Esophagus squamous epithelium (tissue), 4 donors: ENCODE results near the gene LGI2.

Experiments
- POLR2A ChIP-seq, 4 donors: fragments of 450-650 bp; IDR thresholded peaks; one replicate each; pipeline ENCODE4 v1.6.1; 2017; ENCODE audit warnings: antibody characterized with exemption in 4 of 4, mild to moderate bottlenecking in 4 of 4, moderate library complexity in 3 of 4
- TF ChIP-seq, protein P1 (sequence below), 6 experiments: fragments of 450-650 bp in 4 of 6; fragments of 200-600 bp in 2 of 6; sonication (generic) in 2 of 6; IDR thresholded peaks; one replicate each; pipeline ENCODE4 v1.5.1; 2016 to 2019; ENCODE audit warnings: antibody characterized with exemption in 6 of 6, mild to moderate bottlenecking in 4 of 6, moderate library complexity in 4 of 6

DNA sequence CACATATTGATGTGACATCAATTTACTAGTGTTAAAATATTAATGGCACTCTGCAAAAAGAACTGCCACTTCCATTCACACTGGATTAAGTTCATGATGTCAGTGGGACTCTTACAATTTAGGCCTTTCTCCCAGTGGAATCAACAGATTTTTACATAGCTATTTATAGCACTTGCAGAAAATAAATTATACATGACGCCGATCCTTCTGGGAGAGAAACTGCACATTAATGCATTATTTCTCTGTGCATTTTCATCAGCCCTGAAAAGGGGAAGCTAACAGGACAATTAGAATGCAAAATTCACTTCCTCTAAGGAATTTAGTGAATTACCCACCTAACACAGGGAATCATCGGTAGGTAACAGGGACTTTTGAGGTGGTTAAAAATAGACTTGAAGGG lies 15.7 kb downstream of the LGI2 start:
- TF ChIP-seq, protein P1, sequence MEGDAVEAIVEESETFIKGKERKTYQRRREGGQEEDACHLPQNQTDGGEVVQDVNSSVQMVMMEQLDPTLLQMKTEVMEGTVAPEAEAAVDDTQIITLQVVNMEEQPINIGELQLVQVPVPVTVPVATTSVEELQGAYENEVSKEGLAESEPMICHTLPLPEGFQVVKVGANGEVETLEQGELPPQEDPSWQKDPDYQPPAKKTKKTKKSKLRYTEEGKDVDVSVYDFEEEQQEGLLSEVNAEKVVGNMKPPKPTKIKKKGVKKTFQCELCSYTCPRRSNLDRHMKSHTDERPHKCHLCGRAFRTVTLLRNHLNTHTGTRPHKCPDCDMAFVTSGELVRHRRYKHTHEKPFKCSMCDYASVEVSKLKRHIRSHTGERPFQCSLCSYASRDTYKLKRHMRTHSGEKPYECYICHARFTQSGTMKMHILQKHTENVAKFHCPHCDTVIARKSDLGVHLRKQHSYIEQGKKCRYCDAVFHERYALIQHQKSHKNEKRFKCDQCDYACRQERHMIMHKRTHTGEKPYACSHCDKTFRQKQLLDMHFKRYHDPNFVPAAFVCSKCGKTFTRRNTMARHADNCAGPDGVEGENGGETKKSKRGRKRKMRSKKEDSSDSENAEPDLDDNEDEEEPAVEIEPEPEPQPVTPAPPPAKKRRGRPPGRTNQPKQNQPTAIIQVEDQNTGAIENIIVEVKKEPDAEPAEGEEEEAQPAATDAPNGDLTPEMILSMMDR (IDR thresholded peaks at IDR 0.05) = no peak
- no peak for TF ChIP-seq POLR2A (IDR thresholded peaks at IDR 0.05)
